ENCODE data around the gene SMTN. TPM values are rescaled to one million over a fixed set of nuclear protein-coding genes. Genes with fewer than 3 reads are reported as not detected.

The SMTN gene
- total and polyA plus RNA-seq, 9 of the 15 experiments (the other 6 are each of a cell fraction or from before 2014, with no cell fraction given): 2.5 to 41.1 (median 16.1) TPM

DNA sequence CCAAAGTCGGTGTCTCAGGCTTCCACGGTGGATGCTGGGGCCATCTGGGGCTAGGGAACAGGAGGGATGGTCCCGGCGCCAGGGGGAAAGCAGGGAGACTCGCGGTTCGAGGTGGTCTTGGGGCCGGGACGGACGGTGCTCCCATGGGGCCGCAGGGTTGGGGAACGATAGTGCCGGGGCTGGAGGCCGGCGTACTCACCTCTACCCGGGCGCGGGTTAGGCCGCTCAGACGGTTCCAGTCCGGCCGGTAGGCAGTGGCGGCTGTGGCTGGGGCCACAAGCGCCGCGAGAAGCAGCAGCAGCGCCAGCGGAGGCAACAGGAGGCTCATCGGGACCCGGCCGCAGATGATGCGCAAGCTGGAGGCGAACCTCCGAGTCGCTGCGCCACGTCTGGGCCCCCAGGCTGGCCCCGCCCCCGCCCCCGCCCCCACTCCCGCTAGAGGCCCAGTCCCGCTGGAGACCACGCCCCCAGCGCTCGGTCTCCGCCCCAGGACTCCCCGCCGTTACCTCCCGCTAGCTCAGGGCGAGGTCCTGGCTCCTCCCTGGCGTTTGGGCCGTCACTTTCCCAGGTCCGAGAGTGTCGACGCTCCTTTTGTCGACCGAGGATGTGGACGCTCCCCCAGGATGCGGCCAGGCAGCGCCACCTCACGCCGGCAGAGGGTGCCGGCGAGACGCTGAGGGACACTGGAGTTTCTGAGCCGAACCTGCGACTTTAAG, 26.2 kb downstream of the SMTN start, which contains the start of gene SELENOM (continued):
- TF ChIP-seq, protein P1, sequence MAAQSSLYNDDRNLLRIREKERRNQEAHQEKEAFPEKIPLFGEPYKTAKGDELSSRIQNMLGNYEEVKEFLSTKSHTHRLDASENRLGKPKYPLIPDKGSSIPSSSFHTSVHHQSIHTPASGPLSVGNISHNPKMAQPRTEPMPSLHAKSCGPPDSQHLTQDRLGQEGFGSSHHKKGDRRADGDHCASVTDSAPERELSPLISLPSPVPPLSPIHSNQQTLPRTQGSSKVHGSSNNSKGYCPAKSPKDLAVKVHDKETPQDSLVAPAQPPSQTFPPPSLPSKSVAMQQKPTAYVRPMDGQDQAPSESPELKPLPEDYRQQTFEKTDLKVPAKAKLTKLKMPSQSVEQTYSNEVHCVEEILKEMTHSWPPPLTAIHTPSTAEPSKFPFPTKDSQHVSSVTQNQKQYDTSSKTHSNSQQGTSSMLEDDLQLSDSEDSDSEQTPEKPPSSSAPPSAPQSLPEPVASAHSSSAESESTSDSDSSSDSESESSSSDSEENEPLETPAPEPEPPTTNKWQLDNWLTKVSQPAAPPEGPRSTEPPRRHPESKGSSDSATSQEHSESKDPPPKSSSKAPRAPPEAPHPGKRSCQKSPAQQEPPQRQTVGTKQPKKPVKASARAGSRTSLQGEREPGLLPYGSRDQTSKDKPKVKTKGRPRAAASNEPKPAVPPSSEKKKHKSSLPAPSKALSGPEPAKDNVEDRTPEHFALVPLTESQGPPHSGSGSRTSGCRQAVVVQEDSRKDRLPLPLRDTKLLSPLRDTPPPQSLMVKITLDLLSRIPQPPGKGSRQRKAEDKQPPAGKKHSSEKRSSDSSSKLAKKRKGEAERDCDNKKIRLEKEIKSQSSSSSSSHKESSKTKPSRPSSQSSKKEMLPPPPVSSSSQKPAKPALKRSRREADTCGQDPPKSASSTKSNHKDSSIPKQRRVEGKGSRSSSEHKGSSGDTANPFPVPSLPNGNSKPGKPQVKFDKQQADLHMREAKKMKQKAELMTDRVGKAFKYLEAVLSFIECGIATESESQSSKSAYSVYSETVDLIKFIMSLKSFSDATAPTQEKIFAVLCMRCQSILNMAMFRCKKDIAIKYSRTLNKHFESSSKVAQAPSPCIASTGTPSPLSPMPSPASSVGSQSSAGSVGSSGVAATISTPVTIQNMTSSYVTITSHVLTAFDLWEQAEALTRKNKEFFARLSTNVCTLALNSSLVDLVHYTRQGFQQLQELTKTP (IDR thresholded peaks at IDR 0.05; ENCODE audit: low read depth in 1 of 2, partially characterized antibody in 2 of 2): no peak
- TF ChIP-seq, protein P2, sequence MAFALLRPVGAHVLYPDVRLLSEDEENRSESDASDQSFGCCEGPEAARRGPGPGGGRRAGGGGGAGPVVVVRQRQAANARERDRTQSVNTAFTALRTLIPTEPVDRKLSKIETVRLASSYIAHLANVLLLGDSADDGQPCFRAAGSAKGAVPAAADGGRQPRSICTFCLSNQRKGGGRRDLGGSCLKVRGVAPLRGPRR (CRISPR knock-in tag; IDR thresholded peaks at IDR 0.05): no peak
- TF ChIP-seq GABPB1 (CRISPR knock-in tag; IDR thresholded peaks at IDR 0.05): no peak
- no peak for TF ChIP-seq XRCC5 (IDR thresholded peaks at IDR 0.05; ENCODE audit: low read depth, low read length)
- TF ChIP-seq CBX2 (IDR thresholded peaks at IDR 0.05; ENCODE audit: insufficient read depth, low read length, poor library complexity, severe bottlenecking): no peak
- peak in 1 of 2 experiments; percentile 51; a peak in 1 of 4 replicates for TF ChIP-seq RCOR1 (IDR thresholded peaks at IDR 0.05; ENCODE audit: borderline replicate concordance in 1 of 2, low read depth in 2 of 2, low read length in 2 of 2)
- TF ChIP-seq, protein P3, sequence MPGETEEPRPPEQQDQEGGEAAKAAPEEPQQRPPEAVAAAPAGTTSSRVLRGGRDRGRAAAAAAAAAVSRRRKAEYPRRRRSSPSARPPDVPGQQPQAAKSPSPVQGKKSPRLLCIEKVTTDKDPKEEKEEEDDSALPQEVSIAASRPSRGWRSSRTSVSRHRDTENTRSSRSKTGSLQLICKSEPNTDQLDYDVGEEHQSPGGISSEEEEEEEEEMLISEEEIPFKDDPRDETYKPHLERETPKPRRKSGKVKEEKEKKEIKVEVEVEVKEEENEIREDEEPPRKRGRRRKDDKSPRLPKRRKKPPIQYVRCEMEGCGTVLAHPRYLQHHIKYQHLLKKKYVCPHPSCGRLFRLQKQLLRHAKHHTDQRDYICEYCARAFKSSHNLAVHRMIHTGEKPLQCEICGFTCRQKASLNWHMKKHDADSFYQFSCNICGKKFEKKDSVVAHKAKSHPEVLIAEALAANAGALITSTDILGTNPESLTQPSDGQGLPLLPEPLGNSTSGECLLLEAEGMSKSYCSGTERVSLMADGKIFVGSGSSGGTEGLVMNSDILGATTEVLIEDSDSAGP (CRISPR knock-in tag; IDR thresholded peaks at IDR 0.05): peak; percentile 37; the same call in 1 of the 2 replicates
- peak in 1 of 2 experiments; percentile 76; a peak in 2 of 4 replicates for TF ChIP-seq MAZ (CRISPR knock-in tag; conservative IDR thresholded peaks at IDR 0.05 in 1 of 2, IDR thresholded peaks at IDR 0.05 in 1 of 2)
- no peak for TF ChIP-seq POU5F1 (IDR thresholded peaks at IDR 0.05; ENCODE audit: borderline replicate concordance, low read depth, low read length, partially characterized antibody)
- TF ChIP-seq, protein P4, sequence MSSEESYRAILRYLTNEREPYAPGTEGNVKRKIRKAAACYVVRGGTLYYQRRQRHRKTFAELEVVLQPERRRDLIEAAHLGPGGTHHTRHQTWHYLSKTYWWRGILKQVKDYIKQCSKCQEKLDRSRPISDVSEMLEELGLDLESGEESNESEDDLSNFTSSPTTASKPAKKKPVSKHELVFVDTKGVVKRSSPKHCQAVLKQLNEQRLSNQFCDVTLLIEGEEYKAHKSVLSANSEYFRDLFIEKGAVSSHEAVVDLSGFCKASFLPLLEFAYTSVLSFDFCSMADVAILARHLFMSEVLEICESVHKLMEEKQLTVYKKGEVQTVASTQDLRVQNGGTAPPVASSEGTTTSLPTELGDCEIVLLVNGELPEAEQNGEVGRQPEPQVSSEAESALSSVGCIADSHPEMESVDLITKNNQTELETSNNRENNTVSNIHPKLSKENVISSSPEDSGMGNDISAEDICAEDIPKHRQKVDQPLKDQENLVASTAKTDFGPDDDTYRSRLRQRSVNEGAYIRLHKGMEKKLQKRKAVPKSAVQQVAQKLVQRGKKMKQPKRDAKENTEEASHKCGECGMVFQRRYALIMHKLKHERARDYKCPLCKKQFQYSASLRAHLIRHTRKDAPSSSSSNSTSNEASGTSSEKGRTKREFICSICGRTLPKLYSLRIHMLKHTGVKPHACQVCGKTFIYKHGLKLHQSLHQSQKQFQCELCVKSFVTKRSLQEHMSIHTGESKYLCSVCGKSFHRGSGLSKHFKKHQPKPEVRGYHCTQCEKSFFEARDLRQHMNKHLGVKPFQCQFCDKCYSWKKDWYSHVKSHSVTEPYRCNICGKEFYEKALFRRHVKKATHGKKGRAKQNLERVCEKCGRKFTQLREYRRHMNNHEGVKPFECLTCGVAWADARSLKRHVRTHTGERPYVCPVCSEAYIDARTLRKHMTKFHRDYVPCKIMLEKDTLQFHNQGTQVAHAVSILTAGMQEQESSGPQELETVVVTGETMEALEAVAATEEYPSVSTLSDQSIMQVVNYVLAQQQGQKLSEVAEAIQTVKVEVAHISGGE (CRISPR knock-in tag; IDR thresholded peaks at IDR 0.05): peak in 1 of 3 experiments; percentile 51; a peak in 1 of 6 replicates
- TF ChIP-seq, protein P5, sequence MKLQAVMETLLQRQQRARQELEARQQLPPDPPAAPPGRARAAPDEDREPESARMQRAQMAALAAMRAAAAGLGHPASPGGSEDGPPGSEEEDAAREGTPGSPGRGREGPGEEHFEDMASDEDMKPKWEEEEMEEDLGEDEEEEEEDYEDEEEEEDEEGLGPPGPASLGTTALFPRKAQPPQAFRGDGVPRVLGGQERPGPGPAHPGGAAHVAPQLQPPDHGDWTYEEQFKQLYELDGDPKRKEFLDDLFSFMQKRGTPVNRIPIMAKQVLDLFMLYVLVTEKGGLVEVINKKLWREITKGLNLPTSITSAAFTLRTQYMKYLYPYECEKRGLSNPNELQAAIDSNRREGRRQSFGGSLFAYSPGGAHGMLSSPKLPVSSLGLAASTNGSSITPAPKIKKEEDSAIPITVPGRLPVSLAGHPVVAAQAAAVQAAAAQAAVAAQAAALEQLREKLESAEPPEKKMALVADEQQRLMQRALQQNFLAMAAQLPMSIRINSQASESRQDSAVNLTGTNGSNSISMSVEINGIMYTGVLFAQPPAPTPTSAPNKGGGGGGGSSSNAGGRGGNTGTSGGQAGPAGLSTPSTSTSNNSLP (IDR thresholded peaks at IDR 0.05; ENCODE audit: borderline replicate concordance, low read depth, low read length): no peak
- no peak for TF ChIP-seq MIER1 (IDR thresholded peaks at IDR 0.05; ENCODE audit: low read depth)
- TF ChIP-seq FOXA1 (IDR thresholded peaks at IDR 0.05; ENCODE audit: borderline replicate concordance): no peak

All from K562 (cell line).